ENCODE data around the gene TBC1D32.

Gene TBC1D32

DNA sequence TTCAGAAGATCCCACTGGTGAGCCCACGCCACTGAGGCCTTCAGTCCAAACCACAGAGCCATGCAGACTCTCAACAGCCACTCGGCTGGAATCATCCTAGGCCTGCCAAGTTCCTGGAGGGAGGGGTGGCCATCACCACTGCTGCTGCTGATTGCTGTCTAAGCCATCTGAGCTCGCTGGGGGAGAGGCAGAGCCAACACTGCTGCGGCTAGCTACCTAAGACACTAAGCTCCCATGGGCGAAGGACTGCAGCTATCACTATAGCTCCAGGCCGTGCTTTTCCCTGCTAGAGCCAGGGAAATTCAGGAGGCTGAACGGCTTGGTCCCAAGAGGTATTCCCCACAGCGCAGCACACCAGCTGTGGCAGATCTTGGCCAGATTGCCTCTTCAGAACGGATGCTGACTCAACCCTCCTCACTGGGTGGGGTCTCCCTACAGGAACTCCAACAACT, 73.6 kb downstream of the TBC1D32 start:
- ChIA-PET POLR2A (no interaction called here), CTCF (no interaction called here)
- Histone ChIP-seq H3K4me1 (ENCODE audit: control insufficient read depth, insufficient read depth, low read length) (no peaks in the 10 kb centered on the region), H3K36me3 (ENCODE audit: control insufficient read depth in 2 of 2, insufficient read depth in 1 of 2, low read length in 2 of 2) (peaks cover 0 to 10% of the 10 kb centered on the region in 2 experiments; a peak in 1 of 3 replicates), H3K4me3 (ENCODE audit: low read depth, low read length) (no peak overlapping the region), H3K9me3 (ENCODE audit: control insufficient read depth, insufficient read depth, low read depth, low read length) (no peaks in the 10 kb centered on the region), H3K27ac (ENCODE audit: extremely low read depth, low read depth, low read length) (no peak overlapping the region)
- no peak for TF ChIP-seq ZNF174 (tag by site-specific recombination; IDR thresholded peaks at IDR 0.05)

DNA sequence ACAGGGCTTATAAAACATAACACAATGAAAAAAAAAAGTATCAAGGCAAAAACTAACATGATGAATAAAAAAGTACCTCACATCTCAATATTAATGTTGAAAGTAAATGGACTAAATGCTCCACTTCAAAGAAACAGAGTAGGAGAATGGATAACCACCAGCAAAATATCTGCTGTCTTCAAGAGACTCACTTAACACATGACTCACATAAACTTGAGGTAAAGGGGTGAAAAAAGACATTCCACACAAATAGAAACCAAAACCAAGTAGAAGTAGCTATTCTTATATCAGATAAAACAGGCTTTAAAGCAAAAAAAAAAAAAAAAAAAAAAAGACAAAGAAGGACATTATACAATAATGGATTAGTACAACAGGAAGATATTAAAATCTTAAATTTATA, 86.9 kb downstream of the TBC1D32 start:
- Histone ChIP-seq H3K4me3 (ENCODE audit: low read depth, low read length) (no peak overlapping the region), H3K9me3 (ENCODE audit: control insufficient read depth, insufficient read depth, low read depth, low read length) (no peaks in the 10 kb centered on the region), H3K27ac (ENCODE audit: extremely low read depth, low read depth, low read length) (no peak overlapping the region), H3K4me1 (ENCODE audit: control insufficient read depth, insufficient read depth, low read length) (no peaks in the 10 kb centered on the region), H3K36me3 (ENCODE audit: control insufficient read depth in 2 of 2, insufficient read depth in 1 of 2, low read length in 2 of 2) (peaks cover 0 to 16% of the 10 kb centered on the region in 2 experiments; a peak in 1 of 3 replicates)
- CTCF ChIA-PET = interaction anchor here (0.6 to 0.7 kb wide), 2 partner anchors 58 to 559 kb away, joined by 3 read pairs; no protein-coding TSS in a partner anchor
- POLR2A ChIA-PET = no interaction called here
- no peak for TF ChIP-seq ZNF677 (tag by site-specific recombination; IDR thresholded peaks at IDR 0.05)
- no peak for TF ChIP-seq ZNF138 (tag by site-specific recombination; IDR thresholded peaks at IDR 0.05; ENCODE audit: borderline replicate concordance)
- no peak for TF ChIP-seq SP3 (tag by site-specific recombination; IDR thresholded peaks at IDR 0.05)
- no peak for TF ChIP-seq ZNF518A (tag by site-specific recombination; conservative IDR thresholded peaks at IDR 0.05; ENCODE audit: low read depth)
- no peak for TF ChIP-seq ZNF777 (tag by site-specific recombination; IDR thresholded peaks at IDR 0.05; ENCODE audit: borderline replicate concordance)
- TF ChIP-seq INSM2 (tag by site-specific recombination; IDR thresholded peaks at IDR 0.05) = no peak
- TF ChIP-seq, protein P1, sequence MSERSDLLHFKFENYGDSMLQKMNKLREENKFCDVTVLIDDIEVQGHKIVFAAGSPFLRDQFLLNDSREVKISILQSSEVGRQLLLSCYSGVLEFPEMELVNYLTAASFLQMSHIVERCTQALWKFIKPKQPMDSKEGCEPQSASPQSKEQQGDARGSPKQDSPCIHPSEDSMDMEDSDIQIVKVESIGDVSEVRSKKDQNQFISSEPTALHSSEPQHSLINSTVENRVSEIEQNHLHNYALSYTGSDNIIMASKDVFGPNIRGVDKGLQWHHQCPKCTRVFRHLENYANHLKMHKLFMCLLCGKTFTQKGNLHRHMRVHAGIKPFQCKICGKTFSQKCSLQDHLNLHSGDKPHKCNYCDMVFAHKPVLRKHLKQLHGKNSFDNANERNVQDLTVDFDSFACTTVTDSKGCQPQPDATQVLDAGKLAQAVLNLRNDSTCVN (tag by site-specific recombination; optimal IDR thresholded peaks at IDR 0.05) = no peak
- no peak for TF ChIP-seq ZNF626 (tag by site-specific recombination; IDR thresholded peaks at IDR 0.05)
- TF ChIP-seq ZNF692 (tag by site-specific recombination; IDR thresholded peaks at IDR 0.05) = no peak
- no peak for TF ChIP-seq KLF7 (tag by site-specific recombination; IDR thresholded peaks at IDR 0.05; ENCODE audit: borderline replicate concordance)
- TF ChIP-seq ZNF560 (tag by site-specific recombination; IDR thresholded peaks at IDR 0.05; ENCODE audit: borderline replicate concordance) = no peak
- no peak for TF ChIP-seq ZNF266 (tag by site-specific recombination; IDR thresholded peaks at IDR 0.05; ENCODE audit: low read depth)
- no peak for TF ChIP-seq ZNF221 (tag by site-specific recombination; IDR thresholded peaks at IDR 0.05; ENCODE audit: borderline replicate concordance)
- TF ChIP-seq ZNF140 (tag by site-specific recombination; IDR thresholded peaks at IDR 0.05) = no peak
- no peak for TF ChIP-seq HIC1 (tag by site-specific recombination; IDR thresholded peaks at IDR 0.05)
- TF ChIP-seq ZFP69B (tag by site-specific recombination; IDR thresholded peaks at IDR 0.05) = no peak
- TF ChIP-seq, protein P2, sequence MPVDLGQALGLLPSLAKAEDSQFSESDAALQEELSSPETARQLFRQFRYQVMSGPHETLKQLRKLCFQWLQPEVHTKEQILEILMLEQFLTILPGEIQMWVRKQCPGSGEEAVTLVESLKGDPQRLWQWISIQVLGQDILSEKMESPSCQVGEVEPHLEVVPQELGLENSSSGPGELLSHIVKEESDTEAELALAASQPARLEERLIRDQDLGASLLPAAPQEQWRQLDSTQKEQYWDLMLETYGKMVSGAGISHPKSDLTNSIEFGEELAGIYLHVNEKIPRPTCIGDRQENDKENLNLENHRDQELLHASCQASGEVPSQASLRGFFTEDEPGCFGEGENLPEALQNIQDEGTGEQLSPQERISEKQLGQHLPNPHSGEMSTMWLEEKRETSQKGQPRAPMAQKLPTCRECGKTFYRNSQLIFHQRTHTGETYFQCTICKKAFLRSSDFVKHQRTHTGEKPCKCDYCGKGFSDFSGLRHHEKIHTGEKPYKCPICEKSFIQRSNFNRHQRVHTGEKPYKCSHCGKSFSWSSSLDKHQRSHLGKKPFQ (tag by site-specific recombination; IDR thresholded peaks at IDR 0.05) = no peak
